Aortic smooth muscle cell (primary cell): Measurements from ENCODE around the gene PCDHGB1. TPM values are rescaled to one million over a fixed set of nuclear protein-coding genes. Genes with fewer than 3 reads are reported as not detected.

ENCODE experiments used
- total RNA-seq: library from RNA; depleted of rRNA; stranded (reverse); fragments of >200 nt; gene quantifications from 2 replicates; pipeline ENCODE4 v1.2.3, GENCODE V29; 2014

The PCDHGB1 gene
- 1.8 and 4.3 TPM in 2 replicates for total RNA-seq

DNA sequence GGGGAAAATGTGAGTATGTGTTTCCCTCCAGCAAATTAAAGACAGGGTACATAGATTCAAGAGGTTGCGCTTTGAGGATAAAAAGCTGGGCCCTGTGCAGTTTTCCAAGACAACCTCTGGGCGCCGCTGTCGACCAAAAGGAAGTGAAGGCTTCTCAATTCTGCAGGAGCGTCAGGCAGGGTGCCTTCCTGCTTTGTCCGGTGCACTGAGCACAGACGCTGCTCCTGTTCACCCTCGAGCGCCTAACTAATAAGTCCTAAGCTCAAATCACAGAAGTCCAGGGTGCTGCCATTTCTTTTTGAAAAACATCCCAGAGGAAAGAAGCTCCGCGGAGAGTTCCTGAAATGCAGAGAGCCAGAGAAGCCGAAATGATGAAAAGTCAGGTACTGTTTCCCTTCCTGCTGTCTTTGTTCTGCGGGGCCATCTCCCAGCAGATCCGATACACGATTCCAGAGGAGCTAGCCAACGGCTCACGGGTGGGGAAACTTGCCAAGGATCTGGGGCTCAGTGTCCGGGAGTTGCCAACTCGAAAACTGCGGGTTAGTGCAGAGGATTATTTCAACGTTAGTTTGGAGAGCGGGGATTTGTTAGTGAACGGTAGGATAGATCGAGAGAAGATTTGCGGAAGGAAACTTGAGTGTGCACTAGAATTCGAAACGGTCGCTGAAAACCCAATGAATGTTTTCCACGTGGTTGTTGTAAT, at the start of gene PCDHGB1:
Gene PCDHGB1, plus strand, starts transcription at position 183 of the 703 bp plus-strand sequence. Its CDS starts 162 bp downstream, at position 345.

DNA sequence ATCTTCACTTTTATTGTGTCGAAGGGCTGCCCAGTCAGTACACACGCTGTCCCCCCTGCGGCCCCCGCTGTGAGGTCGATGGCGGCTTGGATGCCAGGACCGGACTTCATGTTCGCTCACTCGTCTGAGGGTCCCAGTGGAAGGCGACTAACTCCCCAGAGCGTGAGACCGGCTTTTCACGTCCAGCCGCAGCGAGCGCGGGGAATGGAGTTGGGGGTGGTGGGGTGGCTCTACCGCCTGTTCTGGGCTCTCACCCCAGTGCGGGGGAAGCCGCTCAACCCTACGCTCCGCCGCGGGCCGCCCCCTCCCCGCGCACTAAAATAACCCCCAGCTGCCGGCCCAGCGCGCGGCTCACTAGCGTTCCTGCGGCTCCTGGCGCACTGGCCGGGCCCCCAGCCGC, 46.1 kb upstream of the PCDHGB1 start, which contains the start of gene SLC25A2:
Gene SLC25A2, minus strand, starts transcription at position 294 of the 400 bp plus-strand sequence. Its CDS starts 184 bp downstream, at position 110.

DNA sequence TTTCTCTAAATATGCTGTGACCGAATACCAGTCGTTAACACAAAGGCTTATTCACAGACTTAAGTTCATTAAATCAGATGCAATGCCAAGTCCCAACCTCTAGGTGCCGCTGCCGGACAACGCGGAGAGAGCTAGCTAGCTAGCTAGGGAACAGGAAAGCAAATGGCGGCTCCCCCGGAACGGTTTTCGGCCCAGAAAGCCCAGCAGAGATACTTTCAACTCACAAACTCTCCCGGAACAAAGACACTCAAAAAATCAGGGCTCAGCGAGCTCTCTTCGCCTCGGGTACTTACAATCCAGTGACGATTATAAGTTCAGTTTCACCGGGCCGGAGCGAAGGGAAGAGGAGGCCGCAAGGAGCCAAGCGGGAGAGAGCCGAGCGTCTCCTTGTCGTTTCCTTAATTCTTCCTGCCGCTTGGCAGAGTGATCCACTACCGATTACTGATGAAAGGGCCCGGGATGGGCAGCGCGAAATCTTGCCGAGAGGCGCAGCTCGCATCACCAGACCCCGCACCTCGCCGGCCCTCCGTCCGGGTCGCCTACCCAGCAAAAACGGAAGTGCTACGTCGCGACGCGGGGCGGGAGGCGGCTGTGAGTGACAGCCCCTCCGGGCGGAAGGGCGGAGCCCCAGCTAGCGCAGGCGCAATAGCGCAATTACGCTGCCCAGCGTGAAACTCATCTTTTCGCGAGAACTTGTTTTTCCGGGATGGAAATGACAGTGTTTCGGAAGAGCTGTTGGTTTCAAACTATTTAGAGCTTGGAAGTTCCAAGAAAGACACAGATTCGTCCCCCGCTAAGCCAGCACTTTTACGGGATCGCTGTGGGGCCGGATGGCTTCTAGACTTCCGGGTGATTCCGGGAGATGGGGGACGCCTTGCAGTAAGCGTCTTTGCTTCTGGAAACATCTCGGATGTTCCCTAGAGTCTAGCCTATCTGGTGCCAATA, 29.4 kb upstream of the PCDHGB1 start, which contains the start of gene TAF7:
Gene TAF7, minus strand, starts transcription at position 560 of the 945 bp plus-strand sequence. CDS start 740 bp downstream, outside the sequence.

DNA sequence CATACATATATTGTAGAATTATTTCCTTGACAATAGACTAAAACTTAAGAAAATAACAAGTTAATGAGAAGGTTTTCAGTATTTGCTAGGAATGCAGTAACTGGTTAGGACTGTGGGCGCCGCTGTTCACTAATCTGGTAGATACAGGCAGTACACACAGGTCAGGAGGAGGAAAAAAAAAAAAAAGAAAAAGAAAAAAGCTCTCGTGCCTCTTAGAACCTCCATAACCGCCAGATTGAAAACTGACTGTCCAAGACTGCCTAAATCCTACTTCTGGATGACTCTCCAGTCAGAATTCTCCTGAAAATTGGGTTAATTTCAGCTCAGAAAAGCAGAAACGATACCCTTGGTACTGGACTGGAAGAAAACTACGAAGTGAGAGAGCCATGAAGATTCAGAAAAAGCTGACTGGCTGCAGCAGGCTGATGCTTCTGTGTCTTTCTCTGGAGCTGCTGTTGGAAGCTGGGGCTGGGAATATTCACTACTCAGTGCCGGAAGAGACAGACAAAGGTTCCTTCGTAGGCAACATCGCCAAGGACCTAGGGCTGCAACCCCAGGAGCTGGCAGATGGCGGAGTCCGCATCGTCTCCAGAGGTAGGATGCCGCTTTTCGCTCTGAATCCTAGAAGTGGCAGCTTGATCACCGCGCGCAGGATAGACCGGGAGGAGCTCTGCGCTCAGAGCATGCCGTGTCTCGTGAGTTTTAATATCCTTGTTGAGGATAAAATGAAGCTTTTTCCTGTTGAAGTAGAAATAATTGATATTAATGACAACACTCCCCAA, 19.4 kb upstream of the PCDHGB1 start, which contains the start of gene PCDHGA1:
Gene PCDHGA1, plus strand, starts transcription at position 216 of the 782 bp plus-strand sequence.

DNA sequence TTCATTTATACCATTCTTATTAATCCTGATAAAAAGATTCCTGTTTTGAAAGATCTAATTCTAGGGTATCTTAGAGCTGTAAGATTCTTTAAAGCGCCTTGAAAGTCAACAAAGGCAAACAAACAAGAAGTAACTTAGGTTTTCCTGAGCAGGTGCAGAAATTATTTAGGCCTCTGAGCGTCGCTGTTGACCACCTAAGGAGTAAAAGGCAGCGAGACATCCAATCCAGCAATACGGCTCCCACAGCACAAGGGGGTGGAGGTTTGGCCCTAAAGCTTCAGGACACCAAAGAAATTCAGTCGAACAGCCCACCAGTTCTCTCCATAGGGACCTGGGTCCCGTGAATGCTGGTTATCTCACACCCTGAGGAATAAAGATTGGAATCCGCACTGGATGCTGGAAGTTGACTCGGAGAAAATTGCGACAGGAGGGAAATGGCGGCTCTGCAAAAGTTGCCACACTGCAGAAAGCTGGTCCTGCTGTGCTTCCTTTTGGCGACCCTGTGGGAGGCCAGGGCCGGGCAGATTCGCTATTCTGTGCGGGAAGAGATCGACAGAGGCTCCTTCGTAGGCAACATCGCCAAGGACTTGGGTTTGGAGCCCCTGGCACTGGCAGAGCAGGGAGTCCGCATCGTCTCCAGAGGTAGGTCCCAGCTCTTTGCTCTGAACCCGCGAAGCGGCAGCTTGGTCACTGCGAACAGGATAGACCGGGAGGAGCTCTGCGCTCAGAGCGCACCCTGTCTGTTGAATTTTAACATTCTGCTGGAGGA, 11.2 kb upstream of the PCDHGB1 start, which contains the start of gene PCDHGA2:
Gene PCDHGA2, plus strand, starts transcription at position 223 of the 769 bp plus-strand sequence.

DNA sequence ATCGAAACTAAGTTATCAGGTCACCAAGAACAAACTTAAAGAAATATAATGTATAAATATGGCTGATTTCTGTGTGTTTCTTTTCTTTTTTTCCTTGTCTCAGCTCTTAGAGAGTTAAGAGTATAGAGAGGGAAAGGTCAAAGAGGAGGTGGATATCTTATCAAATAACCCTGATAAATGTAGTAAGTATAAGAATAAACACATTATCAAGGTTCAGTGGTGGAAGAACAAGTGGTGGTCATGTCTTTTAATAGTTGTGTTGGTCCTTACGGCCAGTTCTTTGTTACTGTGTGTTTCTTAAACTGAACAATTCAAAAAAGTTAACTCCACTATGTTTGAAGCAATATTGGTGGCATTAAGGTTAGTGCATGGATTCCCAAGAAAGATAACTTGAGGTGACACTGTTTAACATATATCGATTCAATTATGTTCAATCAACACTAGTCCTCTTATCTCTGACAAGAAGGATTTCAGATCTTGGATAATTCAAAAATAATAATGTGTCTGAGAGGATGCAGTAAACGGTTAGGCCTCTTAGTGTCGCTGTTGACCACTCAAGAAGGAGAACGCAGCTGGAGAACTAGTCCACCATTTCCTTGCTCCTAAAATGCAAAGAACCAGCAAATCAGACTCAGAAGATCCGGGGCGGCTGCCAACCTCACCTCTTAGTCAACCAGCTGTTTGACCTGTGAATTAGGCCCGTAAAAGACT, 6.5 kb upstream of the PCDHGB1 start, which contains the start of gene PCDHGA3:
Gene PCDHGA3, plus strand, starts transcription at position 588 of the 711 bp plus-strand sequence. CDS start 205 bp downstream, outside the sequence.

DNA sequence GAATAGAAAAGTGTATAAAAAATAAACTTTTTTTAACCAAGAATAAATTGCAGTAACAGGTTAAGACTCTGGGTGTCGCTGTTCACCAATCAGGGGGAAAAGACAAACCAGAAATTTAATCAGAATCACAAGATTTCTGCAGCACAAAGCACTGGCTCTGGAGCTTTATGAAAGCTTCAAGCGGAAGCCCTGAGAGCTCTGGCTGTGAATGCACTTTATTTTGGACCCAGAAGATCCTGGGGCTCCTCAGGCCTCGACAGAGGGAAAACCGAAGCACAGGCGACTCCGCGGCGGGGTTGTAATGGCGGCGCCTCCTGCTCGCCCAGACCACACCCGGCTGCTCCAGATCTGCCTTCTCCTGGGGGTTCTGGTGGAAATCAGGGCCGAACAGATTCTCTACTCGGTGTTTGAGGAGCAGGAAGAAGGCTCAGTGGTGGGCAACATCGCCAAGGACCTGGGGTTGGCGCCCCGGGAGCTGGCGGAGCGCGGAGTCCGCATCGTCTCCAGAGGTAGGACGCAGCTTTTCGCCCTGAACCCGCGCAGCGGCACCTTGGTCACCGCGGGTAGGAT, 5.1 kb downstream of the PCDHGB1 start, which contains the start of gene PCDHGA4:
Gene PCDHGA4, plus strand, starts transcription at position 122 of the 570 bp plus-strand sequence. Its CDS starts 87 bp downstream, at position 209.

DNA sequence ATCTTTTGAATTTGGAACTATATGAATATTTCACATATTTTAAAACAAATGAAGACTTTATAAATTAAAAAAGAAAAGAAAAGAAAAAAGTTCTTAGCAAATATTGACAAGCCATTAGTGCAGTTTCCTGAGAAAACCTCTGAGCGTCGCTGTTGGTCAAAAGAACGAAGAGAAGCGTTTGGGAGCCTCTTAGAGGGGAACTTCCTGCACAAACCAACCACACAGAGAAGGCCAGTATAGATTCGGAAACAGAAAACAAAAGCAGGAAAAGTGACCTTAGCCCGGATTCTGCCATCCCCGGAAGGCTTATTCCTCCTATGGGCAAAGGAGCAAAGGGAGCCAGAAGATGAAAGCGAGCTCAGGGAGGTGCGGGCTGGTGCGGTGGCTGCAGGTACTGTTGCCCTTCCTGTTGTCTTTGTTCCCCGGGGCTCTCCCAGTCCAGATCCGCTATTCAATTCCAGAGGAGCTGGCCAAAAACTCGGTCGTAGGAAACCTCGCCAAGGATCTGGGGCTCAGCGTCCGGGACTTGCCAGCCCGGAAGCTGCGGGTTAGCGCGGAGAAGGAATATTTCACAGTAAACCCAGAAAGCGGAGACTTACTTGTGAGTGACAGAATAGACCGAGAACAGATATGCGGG, 10.0 kb downstream of the PCDHGB1 start, which contains the start of gene PCDHGB2:
Gene PCDHGB2, plus strand, starts transcription at position 205 of the 637 bp plus-strand sequence. Its CDS starts 142 bp downstream, at position 347.

DNA sequence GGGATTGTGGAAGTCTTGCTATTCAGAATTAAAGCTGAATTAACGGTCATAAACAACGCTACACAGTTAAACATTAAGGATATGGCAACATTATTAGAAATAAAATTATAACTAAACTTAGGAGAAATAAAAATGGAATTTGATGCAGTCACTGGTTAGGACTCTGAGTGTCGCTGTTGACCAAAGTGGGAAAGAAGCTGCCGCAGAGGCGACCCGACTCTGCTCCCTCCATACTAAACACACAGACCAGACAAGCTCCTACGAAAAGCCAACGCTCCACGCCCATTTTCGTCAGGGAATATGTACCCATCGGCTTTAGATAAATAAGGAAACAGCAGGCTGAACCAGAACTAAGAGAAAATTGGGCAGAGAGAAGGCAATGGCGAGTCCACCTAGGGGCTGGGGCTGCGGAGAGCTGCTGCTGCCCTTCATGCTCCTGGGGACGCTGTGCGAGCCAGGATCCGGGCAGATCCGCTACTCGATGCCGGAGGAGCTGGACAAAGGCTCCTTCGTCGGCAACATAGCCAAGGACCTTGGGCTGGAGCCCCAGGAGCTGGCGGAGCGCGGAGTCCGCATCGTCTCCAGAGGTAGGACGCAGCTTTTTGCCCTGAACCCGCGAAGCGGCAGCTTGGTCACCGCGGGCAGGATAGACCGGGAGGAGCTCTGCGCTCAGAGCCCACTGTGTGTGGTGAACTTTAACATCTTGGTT, 14.2 kb downstream of the PCDHGB1 start, which contains the start of gene PCDHGA5:
Gene PCDHGA5, plus strand, starts transcription at position 211 of the 709 bp plus-strand sequence. Its CDS starts 169 bp downstream, at position 380.

DNA sequence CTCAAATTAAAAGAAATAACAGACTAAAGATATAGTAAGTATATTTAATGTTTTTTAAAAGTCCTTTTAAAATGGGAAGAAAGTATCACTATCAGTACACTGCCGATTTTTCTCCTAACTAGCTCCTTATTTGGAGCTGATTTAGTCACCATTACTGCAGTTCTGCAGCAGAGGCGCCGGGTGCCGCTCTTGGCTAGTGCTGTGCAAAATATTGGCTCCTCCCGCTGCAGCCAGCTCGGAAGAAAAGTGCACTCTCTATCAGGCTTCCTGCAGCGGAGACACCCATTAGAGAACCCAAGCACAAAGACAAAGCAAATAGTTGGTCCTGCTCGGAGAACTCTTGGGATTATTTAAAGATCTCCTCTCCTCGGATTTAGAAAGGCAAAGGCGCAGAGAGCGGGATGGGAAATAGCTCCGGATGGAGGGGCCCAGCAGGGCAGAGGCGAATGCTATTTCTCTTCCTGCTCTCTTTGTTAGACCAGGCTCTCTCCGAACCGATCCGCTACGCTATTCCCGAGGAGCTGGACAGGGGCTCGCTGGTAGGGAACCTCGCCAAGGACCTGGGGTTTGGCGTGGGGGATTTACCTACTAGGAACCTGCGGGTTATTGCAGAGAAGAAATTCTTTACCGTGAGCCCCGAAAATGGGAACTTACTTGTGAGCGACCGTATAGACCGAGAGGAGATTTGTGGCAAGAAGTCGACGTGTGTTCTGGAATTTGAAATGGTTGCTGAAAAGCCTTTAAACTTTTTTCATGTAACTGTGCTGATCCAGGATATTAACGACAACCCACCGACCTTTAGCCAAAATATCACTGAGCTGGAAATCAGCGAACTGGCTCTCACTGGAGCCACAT, 20.3 kb downstream of the PCDHGB1 start, which contains the start of gene PCDHGB3:
Gene PCDHGB3, plus strand, starts transcription at position 249 of the 855 bp plus-strand sequence. Its CDS starts 153 bp downstream, at position 402.

DNA sequence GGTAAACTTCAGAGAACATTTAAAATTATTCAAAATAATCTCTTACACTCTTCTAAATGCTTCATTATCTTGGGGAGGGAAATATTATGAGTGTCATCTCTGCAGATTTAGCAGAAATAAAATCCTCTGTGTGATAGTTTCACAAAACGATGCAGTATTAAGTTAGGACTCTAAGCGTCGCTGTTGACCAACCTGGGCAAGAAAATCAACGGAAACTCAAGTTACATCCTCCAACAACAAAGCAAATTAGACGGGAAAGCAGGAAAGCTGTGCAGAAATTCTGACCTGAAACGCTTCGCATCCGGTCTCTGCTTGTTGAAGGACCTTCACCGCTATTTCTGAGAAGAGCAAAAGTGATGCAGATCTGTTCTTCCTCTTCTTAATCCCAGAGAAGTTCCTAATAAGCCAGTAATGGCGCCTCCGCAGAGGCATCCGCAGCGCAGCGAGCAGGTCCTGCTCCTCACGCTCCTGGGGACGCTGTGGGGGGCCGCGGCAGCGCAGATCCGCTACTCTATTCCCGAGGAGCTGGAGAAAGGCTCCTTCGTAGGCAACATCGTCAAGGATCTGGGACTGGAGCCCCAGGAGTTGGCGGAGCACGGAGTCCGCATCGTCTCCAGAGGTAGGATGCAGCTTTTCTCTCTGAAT, 23.9 kb downstream of the PCDHGB1 start, which contains the start of gene PCDHGA6:
Gene PCDHGA6, plus strand, starts transcription at position 219 of the 645 bp plus-strand sequence. Its CDS starts 193 bp downstream, at position 412.

DNA sequence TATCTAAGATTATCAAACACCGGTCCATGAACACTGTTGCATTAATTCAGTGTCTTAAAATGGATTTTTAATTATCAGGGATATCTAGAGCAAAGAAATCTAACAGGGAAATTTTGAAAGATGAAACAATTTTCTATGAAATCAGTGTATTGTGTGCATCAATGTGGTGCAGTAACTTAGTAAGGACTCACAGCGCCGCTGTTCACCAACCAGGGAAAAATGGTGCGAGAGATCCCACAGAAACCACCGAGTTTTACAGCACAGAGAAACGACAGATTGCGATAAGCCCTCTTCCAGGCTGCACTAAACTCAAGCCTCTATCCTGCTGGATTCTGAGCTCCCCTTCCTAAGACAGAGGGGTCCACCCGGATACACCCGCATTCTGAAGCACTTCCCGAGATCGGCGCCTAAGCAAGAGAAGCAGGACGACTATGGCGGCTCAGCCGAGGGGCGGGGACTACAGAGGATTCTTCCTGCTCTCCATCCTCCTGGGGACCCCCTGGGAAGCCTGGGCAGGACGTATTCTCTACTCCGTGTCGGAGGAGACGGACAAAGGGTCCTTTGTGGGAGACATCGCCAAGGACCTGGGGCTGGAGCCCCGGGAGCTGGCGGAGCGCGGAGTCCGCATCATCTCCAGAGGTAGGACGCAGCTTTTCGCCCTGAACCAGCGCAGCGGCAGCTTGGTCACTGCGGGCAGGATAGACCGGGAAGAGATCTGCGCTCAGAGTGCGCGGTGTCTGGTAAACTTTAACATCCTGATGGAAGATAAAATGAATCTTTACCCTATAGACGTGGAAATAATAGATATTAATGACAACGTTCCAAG, 32.8 kb downstream of the PCDHGB1 start, which contains the start of gene PCDHGA7:
Gene PCDHGA7, plus strand, starts transcription at position 274 of the 826 bp plus-strand sequence. Its CDS starts 158 bp downstream, at position 432.

DNA sequence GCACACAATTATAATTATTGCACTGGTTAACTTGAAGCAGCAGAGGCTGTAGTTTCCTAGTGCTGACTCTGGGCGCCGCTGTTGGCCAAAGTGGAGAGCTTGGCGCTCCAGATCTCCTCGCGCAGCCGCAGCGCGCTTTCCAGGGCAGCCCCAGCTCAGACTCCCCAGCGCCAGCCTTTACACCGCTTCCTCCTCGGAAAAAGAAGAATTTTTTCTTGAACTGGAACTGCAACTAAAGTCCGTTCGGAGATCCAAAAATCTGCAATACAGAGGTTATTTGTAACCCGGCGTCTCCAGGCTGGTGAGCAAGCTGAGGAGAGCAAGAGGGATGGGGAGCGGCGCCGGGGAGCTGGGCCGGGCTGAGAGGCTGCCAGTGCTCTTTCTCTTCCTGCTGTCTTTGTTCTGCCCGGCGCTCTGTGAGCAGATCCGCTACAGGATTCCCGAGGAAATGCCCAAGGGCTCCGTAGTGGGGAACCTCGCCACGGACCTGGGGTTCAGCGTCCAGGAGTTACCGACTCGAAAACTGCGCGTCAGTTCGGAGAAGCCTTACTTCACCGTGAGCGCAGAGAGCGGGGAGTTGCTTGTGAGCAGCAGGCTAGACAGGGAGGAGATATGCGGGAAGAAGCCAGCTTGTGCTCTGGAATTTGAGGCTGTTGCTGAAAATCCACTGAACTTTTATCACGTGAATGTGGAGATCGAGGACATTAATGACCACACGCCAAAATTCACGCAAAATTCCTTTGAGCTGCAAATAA, 37.8 kb downstream of the PCDHGB1 start, which contains the start of gene PCDHGB4:
Gene PCDHGB4, plus strand, starts transcription at position 142 of the 755 bp plus-strand sequence. Its CDS starts 187 bp downstream, at position 329.

DNA sequence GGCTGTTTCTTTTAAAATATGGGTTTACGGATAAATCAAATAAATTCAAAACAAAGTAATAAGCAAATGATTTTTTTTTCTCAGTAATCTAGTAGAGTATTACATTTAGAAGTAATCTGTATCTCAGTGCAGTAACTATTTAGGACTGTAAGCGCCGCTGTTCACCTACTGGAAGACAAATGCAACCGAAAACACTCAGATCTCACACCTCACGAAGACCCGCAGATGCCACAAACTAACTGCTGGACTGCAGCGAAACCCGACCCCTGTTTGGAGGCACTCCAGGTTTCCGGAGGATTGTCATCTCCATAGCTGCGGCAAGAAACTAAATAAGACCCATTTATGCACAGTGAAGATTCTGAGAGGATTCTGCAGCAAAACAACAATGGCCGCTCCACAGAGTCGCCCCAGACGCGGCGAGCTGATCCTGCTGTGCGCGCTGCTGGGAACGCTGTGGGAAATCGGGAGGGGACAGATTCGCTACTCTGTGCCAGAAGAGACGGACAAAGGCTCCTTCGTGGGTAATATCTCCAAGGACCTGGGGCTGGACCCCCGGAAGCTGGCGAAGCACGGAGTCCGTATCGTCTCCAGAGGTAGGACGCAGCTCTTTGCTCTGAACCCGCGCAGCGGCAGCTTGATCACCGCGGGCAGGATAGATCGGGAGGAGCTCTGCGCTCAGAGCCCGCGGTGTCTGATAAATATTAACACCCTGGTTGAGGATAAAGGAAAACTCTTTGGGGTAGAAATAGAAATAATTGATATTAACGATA, 42.7 kb downstream of the PCDHGB1 start, which contains the start of gene PCDHGA8:
Gene PCDHGA8, plus strand, starts transcription at position 205 of the 770 bp plus-strand sequence. Its CDS starts 181 bp downstream, at position 386.

